ENCODE data around the gene VSX1.

The VSX1 gene

GRCh38 chr20:25037288-25038102 lies 44.4 kb downstream of the VSX1 start:
- DNase-seq, result no peak

DNA sequence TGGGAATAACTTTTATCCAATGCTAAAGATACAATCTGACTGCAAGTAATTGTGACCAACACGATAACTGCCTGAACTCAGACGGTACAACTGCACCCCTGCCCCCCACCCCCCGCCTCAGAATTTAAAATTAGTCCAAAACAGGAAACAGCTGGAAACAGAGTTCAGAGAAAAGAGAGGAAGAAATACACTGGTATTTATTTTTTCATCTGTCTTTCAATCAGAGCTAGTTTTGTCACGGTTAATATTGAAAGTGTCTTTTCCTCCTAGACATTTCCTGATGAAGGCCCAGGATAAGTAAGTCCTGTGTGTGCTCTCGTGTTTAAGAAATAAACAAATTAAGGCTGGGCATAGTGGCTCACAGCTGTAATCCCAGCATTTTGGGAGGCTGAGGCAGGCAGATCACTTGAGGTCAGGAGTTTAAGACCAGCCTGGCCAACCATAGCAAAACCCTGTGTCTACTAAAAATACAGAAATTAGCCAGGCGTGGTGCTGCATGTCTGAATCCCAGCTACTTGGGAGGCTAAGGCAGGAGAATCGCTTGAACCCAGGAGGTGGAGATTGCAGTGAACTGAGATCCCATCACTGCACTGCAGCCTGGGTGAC lies 45.5 kb downstream of the VSX1 start:
- peak; percentile 50 to 59 for DNase-seq

DNA sequence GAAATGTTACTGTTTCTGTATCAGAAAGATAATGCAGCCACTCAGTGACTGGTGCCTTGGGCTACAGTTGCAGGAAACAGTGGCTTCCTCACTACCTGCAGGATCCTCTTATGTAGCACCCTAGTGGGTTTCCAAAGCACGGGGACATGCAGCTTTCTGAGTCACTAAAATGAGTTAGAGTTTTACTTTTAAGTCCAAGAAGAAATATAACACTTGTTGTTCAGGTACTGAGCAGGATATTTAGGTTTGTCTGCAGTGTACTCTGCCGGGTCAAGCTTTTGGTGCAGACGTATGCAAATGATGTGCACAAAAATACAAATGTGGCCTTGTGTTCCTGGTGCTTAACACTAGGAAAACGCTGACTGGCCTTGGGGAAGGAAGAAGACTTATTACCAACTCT lies 46.0 kb downstream of the VSX1 start:
- DNase-seq, result peak; percentile 51 to 64

DNA sequence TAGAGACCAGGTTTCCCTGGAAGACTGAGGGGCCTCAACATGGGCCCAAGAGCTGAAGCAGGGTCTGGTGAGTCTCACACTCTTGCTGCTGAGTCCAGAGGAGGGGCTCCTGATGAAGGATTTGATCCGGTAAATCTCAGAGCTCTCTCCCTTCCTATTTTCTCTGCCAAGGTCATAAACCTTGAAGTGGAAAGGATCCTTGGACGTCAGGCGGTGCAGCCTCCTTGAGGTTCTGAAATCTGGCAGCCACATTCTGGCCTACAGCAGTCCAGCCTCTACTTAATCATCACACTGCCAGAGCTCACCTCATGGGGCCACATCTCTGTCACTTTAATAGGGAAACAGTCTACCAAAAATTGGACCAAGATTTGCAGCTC lies 48.0 kb downstream of the VSX1 start:
- no peak for DNase-seq

GRCh38 chr20:25033265-25033923 lies 48.5 kb downstream of the VSX1 start:
- DNase-seq, result no peak

GRCh38 chr20:25032478-25033264 lies 49.3 kb downstream of the VSX1 start:
- DNase-seq, result no peak

GRCh38 chr20:25032065-25032477 lies 49.9 kb downstream of the VSX1 start:
- DNase-seq, result no peak

DNA sequence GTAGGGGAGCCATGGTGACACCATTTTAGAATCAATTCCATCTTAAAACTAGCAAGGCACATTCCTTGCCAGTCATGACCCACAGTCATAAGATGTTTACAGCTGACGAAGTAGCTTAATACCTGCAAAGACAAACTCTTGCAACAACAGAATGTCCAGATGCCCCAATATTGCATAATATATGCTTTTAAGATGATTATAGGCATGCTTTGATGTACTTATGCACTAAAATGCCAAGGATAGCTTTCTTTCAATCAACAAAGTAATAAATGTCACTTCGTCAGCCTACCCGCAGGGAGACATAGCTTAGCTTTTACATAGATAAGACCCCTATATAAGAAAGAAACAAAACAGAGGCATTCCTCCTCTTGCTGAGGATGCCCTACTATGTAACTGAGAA lies 50.7 kb downstream of the VSX1 start:
- no peak for DNase-seq

DNA sequence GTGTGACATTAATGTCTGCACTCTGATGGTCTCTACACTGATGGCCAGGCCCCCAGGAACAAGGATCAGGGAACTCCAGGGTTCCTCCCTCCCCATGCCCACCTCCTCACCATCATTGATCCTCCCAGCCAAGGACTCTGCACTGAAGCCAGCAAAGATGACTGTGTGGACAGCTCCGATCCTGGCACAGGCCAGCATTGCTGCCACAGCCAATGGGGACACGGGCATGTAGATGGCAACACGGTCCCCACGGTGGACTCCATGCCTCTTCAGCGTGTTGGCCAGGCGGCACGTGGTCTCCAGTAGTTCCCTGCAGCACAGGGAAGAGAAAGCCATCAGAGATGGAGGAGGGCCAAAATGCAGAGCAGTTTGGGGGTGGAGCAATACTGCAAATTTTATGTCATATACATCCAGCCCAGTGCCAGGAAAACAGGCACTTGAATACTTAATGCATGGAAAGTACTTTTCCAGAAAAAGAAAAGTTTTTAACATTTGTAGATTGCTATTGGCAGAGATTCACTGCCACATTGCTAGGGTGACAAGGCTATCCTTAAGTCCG lies 51.2 kb downstream of the VSX1 start:
- no peak for DNase-seq

DNA sequence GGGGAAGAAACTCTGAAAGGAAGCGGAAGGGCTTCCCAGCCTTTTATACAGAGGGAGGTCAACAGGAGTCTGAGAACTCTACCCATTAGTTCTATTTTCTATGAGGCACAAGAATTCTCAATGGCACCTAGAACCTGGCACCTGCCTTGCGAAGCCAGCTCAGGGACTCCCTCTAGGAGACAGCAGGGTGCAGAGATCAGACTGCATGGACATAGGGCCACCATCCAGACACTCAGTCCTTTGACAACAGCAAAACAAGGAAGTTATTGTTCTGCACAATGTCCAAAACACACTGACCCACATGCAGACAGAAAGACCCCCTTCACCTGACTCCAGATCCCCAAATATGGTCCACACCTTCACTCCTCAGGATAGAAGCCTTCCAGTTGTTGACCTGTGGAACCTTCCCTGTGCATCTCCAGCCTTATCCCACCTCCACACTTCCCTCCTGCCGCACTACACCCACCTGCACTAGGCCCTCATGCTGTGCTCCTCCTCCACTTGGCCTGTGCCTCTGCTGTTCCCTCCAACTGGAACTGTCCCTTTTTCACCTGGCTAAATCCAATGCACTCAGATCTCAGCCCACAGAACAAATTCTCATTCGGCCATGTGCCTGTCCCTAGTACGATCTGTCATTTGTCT lies 51.8 kb downstream of the VSX1 start:
- DNase-seq, result no peak

DNA sequence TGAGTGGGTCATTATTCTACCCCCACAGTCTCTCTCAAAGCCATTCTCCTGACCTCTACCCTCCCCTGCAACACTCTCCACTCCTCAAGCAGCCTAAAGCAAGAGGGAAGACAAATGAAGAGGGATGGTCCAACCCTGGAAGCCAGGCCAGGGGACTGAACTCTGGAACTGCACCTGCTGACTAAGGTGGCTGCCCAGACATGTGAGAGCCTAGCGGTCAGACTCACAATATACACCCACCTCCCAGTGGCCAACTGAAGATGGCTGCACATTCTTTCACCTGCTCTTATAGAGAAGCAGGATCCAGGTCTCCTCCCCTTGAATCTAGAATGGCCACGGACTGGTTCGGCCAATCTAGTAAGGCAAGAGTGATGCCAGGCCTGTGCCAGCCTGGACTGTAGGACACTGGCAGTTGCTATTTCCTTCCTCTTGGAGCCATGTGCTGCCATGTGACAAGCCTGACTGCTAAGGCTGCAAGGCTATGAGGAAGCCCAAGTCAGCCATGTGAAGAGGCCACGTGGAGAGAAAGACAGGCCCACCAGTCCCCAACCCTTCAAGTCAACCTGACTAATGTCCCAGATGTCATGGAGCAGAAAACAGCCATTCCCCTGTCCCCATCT lies 55.8 kb downstream of the VSX1 start:
- peak; percentile 6 to 21 for DNase-seq
